ENCODE results near the gene CEP55.

Gene CEP55

DNA sequence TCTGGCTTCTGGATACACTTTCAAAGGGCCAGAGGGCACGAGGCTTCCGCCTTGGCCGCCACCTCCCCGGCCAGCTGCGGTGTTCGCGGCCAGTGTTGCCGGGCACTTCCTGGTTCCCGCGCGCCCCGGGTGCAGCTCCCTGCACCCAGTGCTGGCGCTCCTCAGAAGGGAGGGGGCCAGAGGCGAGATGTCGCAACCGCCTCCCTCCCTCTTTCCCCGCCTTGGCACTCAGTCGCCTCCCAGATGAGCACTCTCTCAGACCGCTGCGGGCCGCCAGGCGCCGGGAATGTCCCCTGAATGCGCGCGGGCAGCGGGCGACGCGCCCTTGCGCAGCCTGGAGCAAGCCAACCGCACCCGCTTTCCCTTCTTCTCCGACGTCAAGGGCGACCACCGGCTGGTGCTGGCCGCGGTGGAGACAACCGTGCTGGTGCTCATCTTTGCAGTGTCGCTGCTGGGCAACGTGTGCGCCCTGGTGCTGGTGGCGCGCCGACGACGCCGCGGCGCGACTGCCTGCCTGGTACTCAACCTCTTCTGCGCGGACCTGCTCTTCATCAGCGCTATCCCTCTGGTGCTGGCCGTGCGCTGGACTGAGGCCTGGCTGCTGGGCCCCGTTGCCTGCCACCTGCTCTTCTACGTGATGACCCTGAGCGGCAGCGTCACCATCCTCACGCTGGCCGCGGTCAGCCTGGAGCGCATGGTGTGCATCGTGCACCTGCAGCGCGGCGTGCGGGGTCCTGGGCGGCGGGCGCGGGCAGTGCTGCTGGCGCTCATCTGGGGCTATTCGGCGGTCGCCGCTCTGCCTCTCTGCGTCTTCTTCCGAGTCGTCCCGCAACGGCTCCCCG, 70.2 kb downstream of the CEP55 start, which contains the start of gene FFAR4:
FFAR4 (plus strand) TSS at position 231 of the 842 bp plus-strand sequence; CDS start at position 287, 56 bp downstream.
- DNase-seq (ENCODE audit: low spot score) = no peak

- DNase-seq (ENCODE audit: low spot score) = no peak
These were observed 71.1 kb downstream of the CEP55 start for GRCh38 chr10:93567277-93568104.

DNA sequence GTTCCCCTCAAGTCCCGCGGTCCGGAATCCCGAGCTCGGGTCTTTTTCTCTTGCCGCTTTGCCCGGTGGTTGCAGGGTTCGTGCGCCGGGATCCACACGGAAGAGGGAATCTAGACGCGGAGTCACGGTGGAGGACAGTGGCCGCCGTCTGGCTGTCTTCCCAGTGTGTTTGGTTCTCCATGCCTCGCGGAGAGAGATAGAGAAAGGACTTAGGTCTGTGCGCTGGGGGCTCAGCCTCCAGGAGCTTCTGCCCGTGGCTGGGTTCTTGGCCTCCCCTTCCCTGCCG, 71.6 kb downstream of the CEP55 start:
- no peak for DNase-seq (ENCODE audit: low spot score)

DNA sequence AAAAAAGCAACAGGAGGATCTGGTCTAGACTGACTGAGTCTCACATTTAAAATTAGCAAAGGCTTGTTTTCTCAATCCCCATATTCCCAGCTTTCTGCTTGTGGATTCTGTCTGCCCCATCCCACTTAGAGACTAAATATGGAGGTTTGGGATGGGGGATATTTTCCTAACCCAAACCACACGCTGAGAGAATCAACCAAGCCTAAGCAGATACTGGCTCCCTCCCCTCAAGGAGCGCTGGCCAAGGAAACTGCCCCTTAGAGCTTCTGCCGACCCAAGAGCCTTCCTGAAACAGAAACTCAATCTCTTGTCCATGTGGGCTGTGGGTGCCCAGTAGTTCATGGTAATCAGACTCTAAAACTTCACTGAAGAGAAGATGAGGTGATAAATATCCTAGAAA, 74.0 kb downstream of the CEP55 start:
- no peak for DNase-seq (ENCODE audit: low spot score)

DNA sequence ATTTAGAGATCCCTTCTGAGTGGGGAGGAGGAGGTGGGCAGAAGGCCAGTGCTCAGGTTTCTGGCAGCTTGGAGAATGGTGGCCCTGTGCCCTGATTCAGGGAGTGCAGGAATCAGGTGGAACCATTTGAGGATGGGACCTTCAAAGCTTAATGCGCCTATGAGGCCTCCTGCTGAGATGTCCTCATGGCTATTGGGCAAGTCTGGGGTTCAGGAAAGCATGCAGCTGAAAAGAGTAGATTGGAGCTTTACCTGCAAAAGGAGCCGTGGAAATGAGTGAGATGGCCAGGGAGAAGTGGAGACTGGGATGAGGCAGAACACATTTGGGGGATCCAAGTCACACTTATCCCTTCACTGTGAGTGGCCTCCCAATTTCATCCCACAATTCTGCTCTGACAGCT, 76.2 kb downstream of the CEP55 start:
- DNase-seq (ENCODE audit: low spot score) = no peak

DNA sequence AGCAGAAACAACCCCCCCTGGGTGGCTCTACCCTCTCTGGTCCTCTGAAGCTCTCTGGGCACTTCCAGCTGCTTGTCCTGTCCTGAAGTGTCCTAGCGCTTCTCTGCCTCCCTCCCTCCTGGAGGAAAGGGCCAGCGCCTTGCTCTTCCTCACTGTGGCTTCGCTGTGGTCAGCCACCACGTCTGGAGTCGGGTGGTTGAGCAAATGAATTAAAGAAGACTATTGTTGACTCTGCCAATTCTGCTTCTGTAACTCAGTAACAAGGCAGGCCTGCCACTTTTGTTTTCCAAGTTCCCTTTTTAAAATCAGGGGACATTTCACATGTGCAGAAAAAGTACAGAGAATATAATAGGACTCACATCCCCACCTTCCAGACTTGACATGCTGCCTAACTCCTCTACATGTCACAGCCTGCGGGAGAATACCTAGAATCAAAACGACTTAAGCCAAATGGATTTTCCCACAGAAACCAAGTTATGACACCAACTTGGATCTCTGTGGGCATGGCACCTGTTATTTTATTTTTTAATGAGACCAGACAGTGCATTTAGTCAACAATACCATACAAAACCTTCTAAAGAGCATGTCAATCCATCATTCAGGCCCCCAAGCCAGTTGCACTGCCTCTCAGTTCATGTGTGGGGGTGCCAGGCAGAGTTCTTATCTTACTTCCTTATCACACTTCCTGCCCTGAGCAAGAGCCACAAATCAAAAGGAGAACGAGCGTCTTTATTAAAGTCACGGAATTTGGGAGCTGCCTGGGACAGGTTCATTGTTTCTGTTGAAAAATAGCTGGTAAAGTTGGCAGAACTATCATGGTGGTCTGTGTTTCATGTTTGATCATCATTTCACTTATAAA, 76.9 kb downstream of the CEP55 start:
- DNase-seq (ENCODE audit: low spot score) = no peak

GRCh38 chr10:93573924-93574323, 77.5 kb downstream of the CEP55 start:
- DNase-seq (ENCODE audit: low spot score) = no peak

DNA sequence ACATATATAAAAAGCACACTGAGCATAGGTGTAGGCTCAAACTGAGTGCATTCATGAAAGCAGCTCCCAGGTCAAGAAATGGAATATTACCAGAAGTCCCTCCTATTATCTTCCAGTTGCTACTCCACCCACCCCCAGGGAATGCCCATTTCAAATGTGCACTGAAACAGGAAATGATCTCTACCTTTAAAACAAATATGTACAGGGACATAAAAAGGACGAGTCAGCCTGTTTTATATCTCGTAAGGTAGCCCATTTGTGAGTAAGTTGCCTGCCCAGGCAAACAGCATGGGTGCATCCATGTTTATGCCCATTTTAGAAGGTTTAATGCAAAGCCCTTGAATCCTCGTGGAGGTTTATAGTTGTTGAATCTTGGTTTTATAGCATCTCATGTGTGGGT, 80.5 kb downstream of the CEP55 start:
- no peak for DNase-seq (ENCODE audit: low spot score)

GRCh38 chr10:93577565-93577964, 81.2 kb downstream of the CEP55 start:
- DNase-seq (ENCODE audit: low spot score) = no peak

Data from HuH-7 (cell line).